ENCODE measurements around the gene SOX8.
"Not testable (repeated sequence)": the region's sequence is repeated elsewhere in the genome, so short reads cannot be mapped to it uniquely, and the experiment has no call there.

The SOX8 gene

DNA sequence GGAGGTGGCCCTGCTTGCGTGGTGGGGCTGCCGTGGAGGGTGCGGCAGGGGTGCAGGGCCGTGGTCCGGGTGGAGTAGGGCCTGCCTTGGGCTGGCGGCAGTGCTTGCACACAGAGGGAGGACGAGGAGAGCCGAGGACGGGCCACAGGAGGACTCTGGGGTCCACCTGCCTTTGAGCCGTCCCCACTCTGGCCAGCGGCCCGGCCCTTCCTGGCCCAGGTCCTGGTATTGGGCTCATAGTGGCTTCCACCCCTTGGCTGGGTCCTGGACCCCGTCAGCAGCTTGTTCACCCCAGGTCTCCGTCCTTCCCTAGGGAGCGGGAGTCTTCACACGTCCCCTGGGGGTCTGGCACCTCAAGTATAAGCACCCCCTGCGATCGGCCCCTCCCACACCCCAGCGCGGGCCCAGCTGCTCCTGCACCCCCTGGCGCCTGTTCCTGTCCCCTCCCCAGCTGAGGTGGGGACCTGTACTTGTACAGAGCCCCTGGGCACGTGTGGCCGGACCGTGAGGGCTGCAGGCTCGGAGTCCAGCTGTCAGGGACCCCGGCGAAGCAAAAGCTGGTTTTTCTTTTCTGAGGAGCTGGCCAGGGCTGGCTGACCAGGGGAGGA is 40.1 kb downstream of the SOX8 start:
- DNase-seq (ENCODE audit: low spot score) (no peak), FAIRE-seq (no peak)

DNA sequence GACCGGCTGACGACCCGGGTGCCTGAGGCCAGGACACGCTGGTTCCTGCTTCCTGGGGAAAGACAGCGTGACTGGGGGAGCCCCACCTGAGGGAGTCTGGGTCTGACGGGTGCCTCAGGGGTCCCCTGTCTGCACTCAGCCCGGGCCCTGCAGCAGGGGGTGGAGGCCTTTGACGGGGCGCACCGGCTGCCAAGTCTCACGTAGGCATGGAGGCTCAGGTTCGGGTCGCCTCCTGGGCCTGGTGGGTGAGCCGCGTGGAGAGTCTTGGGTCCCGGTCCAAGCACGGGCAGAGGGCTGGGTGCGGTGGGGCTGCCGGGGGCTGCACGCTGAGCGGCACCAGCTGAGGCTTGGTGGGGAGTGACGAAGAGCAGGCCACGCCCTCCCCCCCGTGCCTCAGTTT is 40.9 kb downstream of the SOX8 start:
- no peak for DNase-seq (ENCODE audit: low spot score)
- no peak for FAIRE-seq

DNA sequence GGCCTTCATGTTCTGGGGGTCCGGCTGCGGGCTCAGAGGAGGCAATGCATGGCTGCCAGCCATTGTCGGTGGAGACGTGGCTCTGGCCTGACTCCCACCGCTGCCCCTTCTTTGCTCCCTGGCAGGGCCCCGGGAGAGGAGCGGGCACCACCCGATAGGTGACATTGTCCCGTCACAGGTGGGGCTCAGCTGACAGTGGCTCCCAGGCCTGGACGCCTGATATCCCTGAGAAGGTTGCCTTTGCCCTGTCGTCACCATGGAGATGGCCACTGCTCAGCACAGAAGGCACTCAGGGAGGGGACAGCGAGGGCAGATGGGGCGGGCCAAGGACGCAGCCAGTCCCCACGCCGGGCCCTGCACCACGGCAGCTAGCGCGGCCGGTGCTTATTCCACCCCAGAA is 42.6 kb downstream of the SOX8 start:
- DNase-seq (ENCODE audit: low spot score) (no peak), FAIRE-seq (no peak)

DNA sequence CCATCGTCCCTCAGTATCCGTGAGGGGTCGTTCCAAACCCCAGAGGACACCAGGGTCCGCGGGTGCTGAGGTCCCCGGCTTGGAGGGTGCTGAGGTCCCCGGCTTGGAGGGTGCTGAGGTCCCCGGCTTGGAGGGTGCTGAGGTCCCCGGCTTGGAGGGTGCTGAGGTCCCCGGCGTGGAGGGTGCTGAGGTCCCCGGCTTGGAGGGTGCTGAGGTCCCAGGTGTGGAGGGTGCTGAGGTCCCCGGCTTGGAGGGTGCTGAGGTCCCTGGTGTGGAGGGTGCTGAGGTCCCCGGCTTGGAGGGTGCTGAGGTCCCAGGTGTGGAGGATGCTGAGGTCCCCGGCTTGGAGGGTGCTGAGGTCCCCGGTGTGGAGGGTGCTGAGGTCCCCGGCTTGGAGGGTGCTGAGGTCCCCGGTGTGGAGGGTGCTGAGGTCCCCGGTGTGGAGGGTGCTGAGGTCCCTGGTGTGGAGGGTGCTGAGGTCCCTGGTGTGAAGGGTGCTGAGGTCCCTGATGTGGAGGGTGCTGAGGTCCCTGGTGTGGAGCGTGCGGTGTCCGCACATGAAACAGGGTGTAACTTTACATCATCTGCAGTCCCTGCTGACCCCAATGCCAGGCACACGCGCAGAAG is 43.7 kb downstream of the SOX8 start:
- not testable (repeated sequence) for FAIRE-seq; DNase-seq (ENCODE audit: low spot score)

DNA sequence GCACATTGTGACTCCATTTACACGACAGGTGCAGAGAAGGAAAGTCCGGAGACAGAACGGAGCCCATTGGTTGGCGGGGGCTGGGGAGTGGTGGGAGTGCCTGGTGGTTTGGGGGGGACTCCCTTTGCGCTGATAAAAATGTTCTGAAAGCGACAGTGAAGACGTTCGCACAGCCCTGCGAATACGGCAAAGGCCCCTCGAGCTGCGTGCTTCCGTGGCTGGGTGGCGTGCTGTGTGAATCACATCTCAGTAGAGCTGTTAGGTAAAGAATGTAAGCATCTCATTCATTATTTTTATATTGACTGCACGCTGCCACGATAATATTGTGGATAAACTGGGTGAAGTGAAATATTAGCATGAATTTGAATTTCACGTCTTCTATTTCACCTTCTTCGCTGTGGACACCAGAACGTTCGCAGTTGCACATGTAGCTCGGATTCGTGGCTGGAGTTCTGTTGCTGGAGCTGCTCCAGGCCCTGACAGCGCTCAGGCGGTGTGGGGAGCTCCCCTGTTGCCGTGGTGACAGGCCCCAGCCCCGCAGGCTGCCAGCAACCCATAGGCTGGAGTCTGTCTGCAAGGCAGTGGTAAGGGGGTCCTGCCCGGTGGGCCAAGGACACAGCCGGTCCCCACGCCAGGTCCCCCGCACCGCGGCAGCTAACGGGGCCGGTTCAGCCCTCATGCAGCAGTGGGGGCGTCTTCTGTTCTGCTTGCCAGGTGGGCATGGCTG is 44.6 kb downstream of the SOX8 start:
- DNase-seq (ENCODE audit: low spot score) (no peak), FAIRE-seq (no peak)

DNA sequence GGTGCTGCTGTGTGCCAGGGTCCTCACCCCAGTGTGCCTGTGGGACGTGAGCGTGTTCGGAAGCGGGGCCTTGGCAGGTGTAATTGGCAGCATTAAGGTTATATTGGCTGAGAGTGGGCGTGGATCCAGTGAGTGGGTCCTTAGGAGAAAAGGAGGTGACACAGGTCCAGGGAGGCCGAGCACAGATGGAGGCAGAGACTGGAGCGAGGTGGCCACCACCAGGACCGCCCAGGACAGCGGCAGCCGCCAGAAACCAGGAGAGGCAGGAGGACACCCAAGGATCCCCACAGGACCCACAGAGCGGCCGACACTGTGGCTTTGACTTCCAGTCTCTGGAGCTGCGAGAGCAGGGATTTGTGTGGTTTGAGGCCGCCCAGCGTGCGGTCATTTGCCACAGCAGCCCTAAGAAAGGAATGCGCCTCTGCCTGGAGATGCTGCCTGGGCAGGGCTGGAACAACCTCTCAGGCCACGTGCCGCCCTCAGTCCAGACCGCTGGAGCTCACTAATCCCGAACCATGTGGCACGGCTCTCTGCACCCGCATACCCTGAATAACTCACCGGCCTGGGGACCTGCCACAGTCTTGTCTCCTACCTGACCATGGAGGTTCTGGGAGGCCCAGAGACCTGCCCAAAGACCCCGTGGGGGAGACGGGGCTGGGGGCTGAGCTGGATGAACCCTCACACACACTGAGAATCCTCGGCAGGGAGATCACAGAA is 45.4 kb downstream of the SOX8 start:
- FAIRE-seq (no peak), DNase-seq (ENCODE audit: low spot score) (no peak)

DNA sequence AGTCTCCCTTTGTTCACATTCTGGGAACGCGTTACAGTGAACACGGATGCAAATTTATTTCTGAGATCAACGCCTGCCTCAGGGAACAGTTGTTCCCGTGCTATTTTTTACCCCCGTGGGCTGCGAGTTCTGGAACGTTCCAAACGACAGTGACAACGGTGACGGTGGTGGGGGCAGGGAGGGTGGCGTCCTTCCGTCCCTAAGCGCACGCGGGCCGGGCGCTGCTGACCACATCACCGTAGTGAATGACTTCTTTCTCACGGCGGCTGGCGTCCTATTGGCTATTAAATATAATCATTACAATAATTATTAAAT is 45.9 kb downstream of the SOX8 start:
- FAIRE-seq (no peak), DNase-seq (ENCODE audit: low spot score) (no peak)

DNA sequence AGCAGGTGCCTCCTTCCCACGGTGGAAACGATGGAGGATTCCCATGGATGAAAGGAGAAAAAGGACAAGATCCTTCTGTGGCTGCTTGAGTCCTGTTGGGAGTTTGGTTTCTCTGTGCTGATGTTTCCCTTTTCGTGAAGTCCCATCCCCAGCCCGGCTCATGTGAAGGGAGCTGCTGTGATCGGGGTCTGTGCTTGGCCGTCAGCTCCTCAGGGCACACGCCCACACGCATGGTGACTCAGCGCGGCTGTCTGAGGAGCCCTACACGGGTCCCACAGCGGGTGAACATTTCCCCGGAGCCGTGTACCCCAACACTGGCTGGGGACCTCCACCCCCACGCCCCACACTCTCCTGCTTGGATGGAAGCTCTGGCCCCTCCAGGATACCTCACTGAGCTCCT is 46.5 kb downstream of the SOX8 start:
- DNase-seq (ENCODE audit: low spot score) (no peak), FAIRE-seq (no peak)

DNA sequence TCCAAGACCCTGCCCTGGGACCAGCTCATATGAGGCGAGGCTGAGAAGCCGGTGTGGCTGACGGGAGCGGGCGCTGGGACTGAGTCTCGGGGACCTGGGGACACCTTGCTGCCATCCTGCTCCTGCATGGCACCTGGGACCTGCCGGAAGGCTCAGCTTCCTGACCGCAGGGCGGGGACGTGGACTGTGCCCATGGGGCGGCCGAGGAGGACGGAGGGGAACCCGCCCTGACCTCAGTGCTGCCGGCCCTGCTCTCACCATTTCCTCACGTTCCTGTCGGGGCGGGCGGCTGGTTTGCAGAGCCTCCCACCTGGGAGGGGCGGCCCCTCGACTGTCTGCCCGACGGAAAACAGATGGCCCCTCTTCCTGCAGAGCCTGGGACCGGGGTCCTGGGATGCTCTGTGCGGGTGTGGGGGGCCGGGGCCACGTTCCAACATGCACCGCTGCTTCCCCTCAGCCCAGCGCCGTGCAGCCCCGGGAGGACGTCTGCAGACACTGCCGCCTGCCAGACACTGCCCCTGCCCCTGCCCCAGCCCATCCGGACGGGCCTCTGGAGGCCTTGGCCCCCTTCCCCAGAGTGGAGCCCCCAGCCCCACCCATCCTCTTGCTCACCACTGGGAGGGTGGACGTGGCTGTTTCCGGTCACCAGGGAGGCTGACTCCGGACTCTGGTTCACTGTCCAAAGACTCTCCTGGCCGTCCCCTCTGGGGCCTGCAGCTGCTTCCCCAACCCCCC is 47.1 kb downstream of the SOX8 start:
- FAIRE-seq = no peak
- no peak for DNase-seq (ENCODE audit: low spot score)

DNA sequence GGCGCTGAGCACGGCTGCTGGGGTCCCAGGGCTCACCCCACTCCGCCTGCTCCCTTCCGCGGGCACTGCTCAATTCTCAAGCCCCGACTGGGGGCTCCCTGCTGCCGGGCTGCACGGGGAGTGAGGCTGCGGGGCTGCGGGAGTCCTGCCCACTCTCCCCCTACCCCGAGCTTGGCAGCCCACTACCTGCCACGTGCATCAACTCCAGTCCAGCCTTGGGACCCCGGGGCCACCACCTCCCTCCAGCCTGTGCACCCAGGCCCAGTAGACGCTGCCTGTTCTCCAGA is 47.6 kb downstream of the SOX8 start:
- FAIRE-seq (no peak), DNase-seq (ENCODE audit: low spot score) (no peak)

DNA sequence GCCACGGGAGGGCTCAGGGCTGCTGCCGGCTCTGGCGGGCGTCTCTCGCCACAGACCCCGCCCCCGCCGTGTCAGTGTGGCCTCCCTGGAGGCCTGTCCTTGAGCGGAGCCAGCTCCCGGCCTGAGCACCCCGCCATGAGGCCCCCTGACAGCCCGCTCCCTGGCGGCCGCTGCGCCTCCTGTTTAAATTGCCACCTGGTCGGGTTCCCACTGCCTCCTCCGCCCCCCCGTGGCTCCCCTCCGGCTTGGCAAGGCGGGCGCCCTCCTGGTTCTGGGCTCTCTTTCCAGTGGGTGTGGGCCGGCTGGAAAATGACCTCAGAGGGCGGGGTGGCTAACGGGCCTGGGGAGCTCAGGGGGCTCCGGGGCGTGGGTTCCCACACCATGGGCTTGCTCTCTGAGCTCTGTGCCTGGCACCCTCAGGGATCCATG is 48.9 kb downstream of the SOX8 start:
- no peak for FAIRE-seq

DNA sequence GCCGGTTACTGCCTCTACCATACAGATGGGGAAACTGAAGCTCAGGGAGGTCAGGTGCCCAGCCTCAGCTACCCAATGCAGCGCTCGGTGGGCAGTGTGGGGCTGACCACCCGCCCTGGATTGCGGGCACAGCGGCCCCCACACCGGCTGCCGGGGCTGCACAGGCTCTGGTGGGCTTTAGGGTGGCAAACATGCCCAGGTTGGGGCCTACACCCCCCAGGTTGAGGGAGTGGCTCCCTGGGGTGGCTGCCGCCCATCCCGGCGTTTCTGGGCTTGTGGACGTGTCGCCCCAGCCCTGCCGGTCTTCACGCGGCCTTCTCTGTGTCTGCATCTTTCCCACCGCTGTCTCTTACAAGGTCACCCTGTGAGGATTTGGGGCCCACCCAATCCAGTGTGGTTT is 50.1 kb downstream of the SOX8 start:
- no peak for FAIRE-seq

More for the DNA sequence above, 48.9 kb downstream of the SOX8 start:
- DNase-seq (ENCODE audit: low spot score) = no peak

DNA sequence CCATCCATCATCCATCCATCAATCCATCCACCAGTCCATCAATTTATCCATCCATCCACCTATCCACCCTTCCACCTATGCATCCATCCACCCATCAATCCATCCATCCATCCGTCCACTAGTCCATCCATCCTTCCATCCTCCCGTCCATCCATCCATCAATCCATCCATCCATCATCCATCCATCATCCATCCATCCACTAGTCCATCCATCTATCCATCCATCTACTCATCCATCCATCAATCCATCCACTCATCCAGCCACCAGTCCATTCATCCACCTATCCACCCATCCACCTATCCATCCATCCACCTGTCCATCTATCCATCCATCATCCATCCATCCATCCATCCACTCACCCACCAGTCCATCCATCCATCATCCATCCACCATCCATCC is 51.0 kb downstream of the SOX8 start:
- DNase-seq (ENCODE audit: low spot score) (no peak), FAIRE-seq (no peak)

More for the DNA sequence above, 50.1 kb downstream of the SOX8 start:
- no peak for DNase-seq (ENCODE audit: low spot score)

DNA sequence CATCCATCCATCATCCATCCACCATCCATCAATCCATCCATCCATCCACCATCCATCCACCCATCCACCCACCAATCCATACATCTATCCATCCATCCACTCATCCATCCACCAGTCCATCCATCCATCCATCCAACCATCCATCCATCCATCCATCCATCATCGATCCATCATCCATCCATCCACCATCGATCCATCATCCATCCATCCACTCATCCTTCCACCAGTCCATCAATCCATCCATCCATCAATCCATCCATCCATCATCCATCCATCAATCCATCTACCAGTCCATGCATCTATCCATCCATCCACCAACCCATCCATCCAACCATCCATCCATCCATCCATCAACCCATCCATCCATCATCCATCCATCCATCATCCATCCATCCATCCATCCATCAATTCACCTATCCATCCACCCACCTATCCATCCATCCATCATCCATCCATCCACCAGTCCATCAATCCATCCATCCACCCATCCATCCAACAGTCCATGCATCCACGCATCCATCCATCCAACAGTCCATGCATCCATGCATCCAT is 51.6 kb downstream of the SOX8 start:
- DNase-seq (ENCODE audit: low spot score) (no peak), FAIRE-seq (no peak)

DNA sequence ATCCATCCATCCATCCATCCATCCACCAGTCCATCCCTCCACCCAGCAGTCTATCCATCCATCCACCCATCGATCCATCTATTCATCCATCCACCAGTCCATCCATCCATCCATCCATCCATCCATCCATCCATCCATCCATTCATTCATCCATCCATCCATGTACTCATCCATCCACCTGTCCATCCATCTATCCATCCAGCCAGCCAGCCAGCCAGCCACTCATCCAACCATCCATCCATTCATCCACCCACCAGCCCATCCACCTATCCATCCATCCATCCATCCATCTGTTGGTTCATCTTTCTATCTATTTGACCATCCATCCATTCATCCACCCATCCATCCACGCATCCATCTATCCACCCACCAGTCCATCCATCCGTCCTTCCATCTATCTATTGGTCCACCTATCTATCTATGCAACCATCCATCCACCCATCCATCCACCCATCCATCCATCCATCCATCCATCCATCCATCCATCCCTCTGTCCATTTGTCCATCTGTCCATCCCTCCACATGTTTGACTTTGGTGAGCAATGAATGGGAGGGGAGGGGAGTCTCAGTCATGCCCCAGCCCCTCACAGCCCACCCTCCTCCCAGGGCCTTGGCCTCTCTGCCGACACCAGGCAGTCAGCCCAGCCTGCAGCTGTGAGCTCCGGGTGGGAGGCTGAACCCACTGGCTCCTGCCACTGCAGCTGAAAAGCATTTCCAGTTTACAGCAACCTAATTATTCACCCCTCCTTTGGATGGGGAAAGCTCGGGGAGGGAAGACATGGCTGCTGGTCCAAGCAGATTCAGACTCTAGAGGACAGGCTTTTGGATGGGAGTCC is 52.9 kb downstream of the SOX8 start:
- DNase-seq (ENCODE audit: low spot score) (no peak), FAIRE-seq (no peak)

DNA sequence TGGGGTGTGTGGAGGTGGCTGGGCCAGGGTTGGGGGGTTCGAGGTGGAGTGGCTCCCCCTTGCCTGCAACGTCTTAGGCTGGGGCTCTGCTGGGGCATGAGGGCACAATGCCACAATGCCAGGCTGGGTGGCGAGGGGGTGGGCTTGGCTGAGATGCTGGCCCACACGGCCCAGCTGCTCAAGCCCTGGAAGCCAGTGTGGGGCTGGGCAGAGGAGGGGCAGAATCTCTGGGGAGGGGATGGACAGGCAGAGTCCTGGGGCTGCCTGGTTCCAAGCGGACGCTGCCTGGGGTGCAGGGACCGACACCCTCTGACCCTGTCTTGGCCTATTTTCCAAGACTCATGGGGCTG is 53.5 kb downstream of the SOX8 start:
- DNase-seq (ENCODE audit: low spot score) (no peak), FAIRE-seq (no peak)

DNA sequence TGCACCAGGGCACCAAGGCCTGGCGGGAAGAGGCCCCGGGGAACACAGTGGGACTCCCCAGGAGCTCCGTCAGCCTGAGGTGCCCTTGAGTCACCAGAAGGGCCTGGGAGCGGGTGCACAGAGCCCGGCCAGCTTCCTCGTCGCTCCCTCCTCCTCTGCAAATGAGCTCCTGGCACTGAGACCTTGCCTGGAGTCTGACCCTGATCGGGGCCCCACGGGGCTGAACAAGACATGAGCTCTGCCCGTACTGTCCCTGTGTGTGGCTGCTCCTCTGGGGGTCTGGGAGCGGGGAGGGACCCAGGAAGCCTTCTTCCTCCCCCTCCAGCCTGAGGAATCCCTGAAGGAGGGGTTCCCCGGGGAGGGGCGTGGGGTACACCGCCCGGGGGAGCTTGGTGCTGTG is 54.6 kb downstream of the SOX8 start:
- FAIRE-seq (no peak), DNase-seq (ENCODE audit: low spot score) (peak; percentile 5)
